Stomach (tissue), 4 donors: ENCODE measurements around the gene DNAJB13.

Experiments used
- EP300 ChIP-seq: sonication (generic); formaldehyde crosslinking; IDR thresholded peaks from one replicate; pipeline ENCODE4 v1.6.1; 2017; ENCODE audit warnings: antibody characterized with exemption
- POLR2A ChIP-seq, 4 donors: fragments of 450-650 bp; IDR thresholded peaks; one replicate each; pipeline ENCODE4 v1.6.1; 2016; ENCODE audit warnings: antibody characterized with exemption in 4 of 4, control low read depth in 2 of 4, mild to moderate bottlenecking in 1 of 4, moderate library complexity in 1 of 4
- POLR2AphosphoS5 ChIP-seq, 3 donors: sonication (generic); formaldehyde crosslinking; IDR thresholded peaks; one replicate each; pipeline ENCODE4 v1.6.1; 2016; ENCODE audit warnings: antibody characterized with exemption in 3 of 3
- TF ChIP-seq, protein P1 (sequence below), 7 experiments: fragments of 450-650 bp in 4 of 7; fragments of 200-600 bp in 3 of 7; sonication (generic) in 3 of 7; IDR thresholded peaks; one replicate each; pipeline ENCODE4 v1.5.1; 2016 to 2019; ENCODE audit warnings: antibody characterized with exemption in 7 of 7, control low read depth in 2 of 7, mild to moderate bottlenecking in 1 of 7

DNA sequence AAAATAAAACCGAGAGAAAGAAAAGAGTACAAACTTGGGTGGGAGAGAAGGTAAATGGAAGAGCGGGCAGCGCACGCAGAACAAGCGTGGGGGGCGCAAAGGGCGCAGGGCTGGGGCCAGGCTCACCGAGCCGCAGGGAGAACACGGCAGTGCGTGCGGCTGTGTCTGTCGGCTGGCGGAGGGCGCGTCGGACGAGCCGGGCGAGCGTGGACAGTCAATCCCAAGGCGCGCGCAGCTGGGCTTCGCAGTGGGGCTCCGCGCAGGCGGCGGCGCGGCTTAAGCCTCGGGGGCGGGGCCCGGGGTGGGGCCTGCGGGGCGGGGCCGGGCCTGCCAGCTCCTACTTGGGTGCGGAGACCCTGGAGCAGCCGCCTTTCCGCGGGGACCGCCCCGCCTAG is 31.8 kb downstream of the DNAJB13 start, which contains the start of gene UCP2:
- TF ChIP-seq, protein P1, sequence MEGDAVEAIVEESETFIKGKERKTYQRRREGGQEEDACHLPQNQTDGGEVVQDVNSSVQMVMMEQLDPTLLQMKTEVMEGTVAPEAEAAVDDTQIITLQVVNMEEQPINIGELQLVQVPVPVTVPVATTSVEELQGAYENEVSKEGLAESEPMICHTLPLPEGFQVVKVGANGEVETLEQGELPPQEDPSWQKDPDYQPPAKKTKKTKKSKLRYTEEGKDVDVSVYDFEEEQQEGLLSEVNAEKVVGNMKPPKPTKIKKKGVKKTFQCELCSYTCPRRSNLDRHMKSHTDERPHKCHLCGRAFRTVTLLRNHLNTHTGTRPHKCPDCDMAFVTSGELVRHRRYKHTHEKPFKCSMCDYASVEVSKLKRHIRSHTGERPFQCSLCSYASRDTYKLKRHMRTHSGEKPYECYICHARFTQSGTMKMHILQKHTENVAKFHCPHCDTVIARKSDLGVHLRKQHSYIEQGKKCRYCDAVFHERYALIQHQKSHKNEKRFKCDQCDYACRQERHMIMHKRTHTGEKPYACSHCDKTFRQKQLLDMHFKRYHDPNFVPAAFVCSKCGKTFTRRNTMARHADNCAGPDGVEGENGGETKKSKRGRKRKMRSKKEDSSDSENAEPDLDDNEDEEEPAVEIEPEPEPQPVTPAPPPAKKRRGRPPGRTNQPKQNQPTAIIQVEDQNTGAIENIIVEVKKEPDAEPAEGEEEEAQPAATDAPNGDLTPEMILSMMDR (IDR thresholded peaks at IDR 0.05), result no peak
- TF ChIP-seq POLR2A (IDR thresholded peaks at IDR 0.05) (no peak), POLR2AphosphoS5 (IDR thresholded peaks at IDR 0.05) (peak; percentile 38 to 86 (median 53)), EP300 (no peak)
